Fibroblast of villous mesenchyme (primary cell): ENCODE results near the gene SLC43A1. TPM values are rescaled to one million over a fixed set of nuclear protein-coding genes. Genes with fewer than 3 reads are reported as not detected.

Source experiments
- DNase-seq: peaks from one replicate; pipeline ENCODE4 v3.0.0-alpha.2; 2010; ENCODE audit warnings: low read depth
- H3K4me3 ChIP-seq: 2 replicates; pipeline ENCODE4 v1.5.1; 2011; ENCODE audit warnings: low read depth, mild to moderate bottlenecking, low read length
- CTCF ChIP-seq: IDR thresholded peaks from 2 replicates; pipeline ENCODE4 v1.5.1; 2012; ENCODE audit warnings: low read depth, mild to moderate bottlenecking, low read length; ENCODE audit not compliant: insufficient read depth
- total RNA-seq: library from RNA; depleted of rRNA; stranded (reverse); fragments of >200 nt; gene quantifications from 2 replicates; pipeline ENCODE4 v1.2.3, GENCODE V29; 2012

SLC43A1 gene
- total RNA-seq, 1 donor = 6.0 TPM

- no peak for DNase-seq
- no peak for TF ChIP-seq CTCF
- H3K4me3 ChIP-seq = no peak overlapping the region
These were observed 40.7 kb downstream of the SLC43A1 start for GRCh38 chr11:57474803-57475115.

- DNase-seq = no peak
- no peak for TF ChIP-seq CTCF
- H3K4me3 ChIP-seq = no peak overlapping the region
These were observed 41.3 kb downstream of the SLC43A1 start for GRCh38 chr11:57474017-57474802.

GRCh38 chr11:57473285-57473841, 42.1 kb downstream of the SLC43A1 start:
- no peak for DNase-seq
- TF ChIP-seq CTCF = no peak
- H3K4me3 ChIP-seq = no peak overlapping the region

GRCh38 chr11:57471496-57471895, 44.0 kb downstream of the SLC43A1 start:
- H3K4me3 ChIP-seq = no peak overlapping the region
- TF ChIP-seq CTCF = no peak
- DNase-seq = no peak

- DNase-seq = no peak
- H3K4me3 ChIP-seq = no peak overlapping the region
- TF ChIP-seq CTCF = no peak
These were observed 46.2 kb downstream of the SLC43A1 start for GRCh38 chr11:57469268-57469667.

- no peak overlapping the region for H3K4me3 ChIP-seq
- no peak for DNase-seq
- TF ChIP-seq CTCF = no peak
These were observed 47.2 kb downstream of the SLC43A1 start for GRCh38 chr11:57468276-57468675.
